DND-41 (cell line): Measurements from ENCODE around the gene GNB5.

Experiments
- CTCF ChIP-seq: IDR thresholded peaks from 2 replicates; pipeline ENCODE4 v1.5.1; 2012; ENCODE audit warnings: borderline replicate concordance, low read length, moderate library complexity, mild to moderate bottlenecking; ENCODE audit not compliant: poor library complexity, severe bottlenecking; ENCODE audit errors: extremely low read depth
- EZH2 ChIP-seq: IDR thresholded peaks from 3 replicates; pipeline ENCODE4 v1.6.1; 2012; ENCODE audit warnings: borderline replicate concordance, low read depth, mild to moderate bottlenecking, moderate library complexity, low read length, inconsistent platforms; ENCODE audit not compliant: severe bottlenecking

GRCh38 chr15:52133510-52134220 lies 57.5 kb downstream of the GNB5 start:
- TF ChIP-seq CTCF (no peak), EZH2 (no peak)
